HepG2 (cell line): ENCODE data around the gene PRKCZ. TPM values are rescaled to one million over a fixed set of nuclear protein-coding genes. Genes with fewer than 3 reads are reported as not detected.

Source experiments
- ATAC-seq: fragments of 200-7000 bp; cut with Tn5 transposase; 3 replicates; pipeline ENCODE4 v1.9.1; 2020; ENCODE audit warnings: mild to moderate bottlenecking, moderate library complexity
- BruUV-seq: library from RNA; stranded (reverse); fragments of 400-500 nt; replicated peaks from 2 replicates; lab custom pipeline; 2021; lab: Mats Ljungman, UMichigan
- CTCF ChIA-PET: fragments of 300-600 bp; formaldehyde crosslinking; extraction: SDS; loops from one replicate; lab custom pipeline; 2021; ENCODE audit warnings: low total read pairs, inconsistent platforms, low intra/inter-chr PET ratio; lab: Yijun Ruan, JAX
- POLR2A ChIA-PET: fragments of 350-600 bp; sonication (Branson Sonifier 250); formaldehyde crosslinking; loops from one replicate; lab custom pipeline; 2020; ENCODE audit warnings: antibody characterized with exemption, inconsistent platforms; lab: Yijun Ruan, JAX
- DNase-seq: peaks from one replicate; pipeline ENCODE4 v3.0.0-alpha.2; 2015; ENCODE audit warnings: low spot score
- FAIRE-seq: peaks from 3 replicates; lab custom pipeline; 2011; peaks lifted over from hg19 to GRCh38; lab: Jason Lieb, UNC
- H2AFZ ChIP-seq: one replicate; pipeline ENCODE4 v1.6.1; 2011; ENCODE audit warnings: low read length, inconsistent platforms
- H3K27ac ChIP-seq: fragments of 300-600 bp; 3 replicates; pipeline ENCODE4 v1.8.0; 2011; ENCODE audit warnings: mixed run types, mild to moderate bottlenecking, mixed read lengths, low read length, inconsistent platforms; ENCODE audit not compliant: insufficient read depth; ENCODE audit errors: extremely low read length
- H3K27me3 ChIP-seq, 2 experiments: fragments of 200-600 bp in 1 of 2; 2 replicates in 1 of 2; 3 replicates in 1 of 2; pipeline versions ENCODE4 v1.6.0 to v1.8.0; 2011; ENCODE audit warnings: low read length in 2 of 2, mild to moderate bottlenecking in 2 of 2, moderate library complexity in 2 of 2, inconsistent platforms in 1 of 2; ENCODE audit not compliant: insufficient read depth in 2 of 2, control insufficient read depth in 1 of 2
- H3K36me3 ChIP-seq, 2 experiments: fragments of 200-600 bp in 1 of 2; replicated peaks in 1 of 2; 2 replicates in 1 of 2; 3 replicates in 1 of 2; pipeline versions ENCODE4 v1.5.1 to v1.8.0; 2011; ENCODE audit warnings: low read length in 2 of 2, inconsistent platforms in 1 of 2; ENCODE audit not compliant: insufficient read depth in 2 of 2, control insufficient read depth in 1 of 2
- H3K4me1 ChIP-seq: 2 replicates; pipeline ENCODE4 v1.5.1; 2012; ENCODE audit warnings: low read length, inconsistent platforms; ENCODE audit not compliant: insufficient read depth
- H3K4me2 ChIP-seq: 2 replicates; pipeline ENCODE4 v1.6.0; 2011; ENCODE audit warnings: low read depth, low read length, inconsistent platforms
- H3K4me3 ChIP-seq, 3 experiments: fragments of 200-600 bp in 1 of 3; sonication (generic), shearing (Covaris generic) in 1 of 3; replicated peaks in 1 of 3; 2 replicates each; pipeline ENCODE4 v1.5.1; 2011 to 2016; ENCODE audit warnings: low read length in 3 of 3, inconsistent platforms in 2 of 3, low read depth in 2 of 3, mild to moderate bottlenecking in 2 of 3, control low read depth in 1 of 3, mixed read lengths in 1 of 3; ENCODE audit not compliant: insufficient read depth in 1 of 3
- H3K79me2 ChIP-seq: one replicate; pipeline ENCODE4 v1.6.1; 2011; ENCODE audit warnings: low read length, inconsistent platforms; ENCODE audit not compliant: insufficient read depth
- H3K9ac ChIP-seq: 2 replicates; pipeline ENCODE4 v1.6.0; 2011; ENCODE audit warnings: mild to moderate bottlenecking, low read depth, low read length, inconsistent platforms; ENCODE audit not compliant: insufficient read depth
- H3K9me3 ChIP-seq: 2 replicates; pipeline ENCODE4 v1.5.1; 2012; ENCODE audit warnings: mild to moderate bottlenecking, low read length
- H4K20me1 ChIP-seq: 2 replicates; pipeline ENCODE4 v1.6.0; 2011; ENCODE audit warnings: inconsistent platforms, mild to moderate bottlenecking, low read length, moderate library complexity; ENCODE audit not compliant: insufficient read depth
- CENPX ChIP-seq: sonication (generic); formaldehyde crosslinking; IDR thresholded peaks from 2 replicates; pipeline ENCODE4 v1.9.0; 2021; ENCODE audit warnings: mild to moderate bottlenecking, missing genetic modification reagents, moderate library complexity
- HNF1A ChIP-seq, 2 experiments: sonication (generic) in 1 of 2; formaldehyde crosslinking in 1 of 2; IDR thresholded peaks; 2 replicates each; pipeline versions ENCODE4 v1.4.0 to v1.6.1; 2016 to 2020; ENCODE audit warnings: borderline replicate concordance in 1 of 2, low read depth in 1 of 2, mild to moderate bottlenecking in 1 of 2, missing genetic modification reagents in 1 of 2
- MAF1 ChIP-seq: sonication (generic); formaldehyde crosslinking; IDR thresholded peaks from 2 replicates; pipeline ENCODE4 v1.5.0; 2020; ENCODE audit warnings: missing genetic modification reagents, borderline replicate concordance
- MEIS2 ChIP-seq: sonication (generic); formaldehyde crosslinking; IDR thresholded peaks from 2 replicates; pipeline ENCODE4 v1.9.0; 2021; ENCODE audit warnings: mild to moderate bottlenecking, missing genetic modification reagents
- MYNN ChIP-seq: sonication (generic); formaldehyde crosslinking; IDR thresholded peaks from 2 replicates; pipeline ENCODE4 v1.4.0; 2020; ENCODE audit warnings: mild to moderate bottlenecking, low read depth, missing genetic modification reagents
- NCOA5 ChIP-seq: sonication (generic); formaldehyde crosslinking; IDR thresholded peaks from 2 replicates; pipeline ENCODE4 v1.4.0; 2020; ENCODE audit warnings: missing genetic modification reagents
- POGZ ChIP-seq: sonication (generic); formaldehyde crosslinking; IDR thresholded peaks from 2 replicates; pipeline ENCODE4 v1.4.0; 2020; ENCODE audit warnings: mild to moderate bottlenecking, missing genetic modification reagents
- SAP130 ChIP-seq: IDR thresholded peaks from 2 replicates; pipeline ENCODE4 v1.6.1; 2016; ENCODE audit warnings: low read depth
- SMARCE1 ChIP-seq: fragments of 450-650 bp; IDR thresholded peaks from 2 replicates; pipeline ENCODE4 v1.6.1; 2017; ENCODE audit warnings: borderline replicate concordance
- THYN1 ChIP-seq: sonication (generic); formaldehyde crosslinking; IDR thresholded peaks from 2 replicates; pipeline ENCODE4 v1.8.1; 2023; ENCODE audit warnings: low read depth, mild to moderate bottlenecking, moderate library complexity, missing genetic modification reagents, borderline replicate concordance
- ZBTB34 ChIP-seq: sonication (generic); formaldehyde crosslinking; IDR thresholded peaks from 2 replicates; pipeline ENCODE4 v1.8.0; 2022; ENCODE audit warnings: mild to moderate bottlenecking, missing genetic modification reagents
- ZNF460 ChIP-seq: sonication (generic); formaldehyde crosslinking; IDR thresholded peaks from 2 replicates; pipeline ENCODE4 v1.5.1; 2020; ENCODE audit warnings: missing genetic modification reagents, mild to moderate bottlenecking, borderline replicate concordance
- ZNF468 ChIP-seq: sonication (generic); formaldehyde crosslinking; IDR thresholded peaks from 2 replicates; pipeline ENCODE4 v1.8.0; 2022; ENCODE audit warnings: mild to moderate bottlenecking, moderate library complexity, missing genetic modification reagents
- ZNF652 ChIP-seq: IDR thresholded peaks from 2 replicates; pipeline ENCODE4 v1.6.1; 2016; ENCODE audit warnings: low read depth, borderline replicate concordance
- WGBS: methylation state at CpG from one replicate; pipeline ENCODE4 v1.1.6; 2017; ENCODE audit warnings: low lambda C conversion rate; 5-methylcytosine and 5-hydroxymethylcytosine counted together
- in situ Hi-C: cut with HindIII; loops from 2 replicates; pipeline ENCODE4 v1.10.0; 2017; ENCODE audit warnings: low pct_unique_long_range_greater_than_20kb; ENCODE audit not compliant: extremely low pct_ligation_motif_present
- intact Hi-C: fragments of 100-400 bp; cut with micrococcal nuclease; formaldehyde crosslinking; loops from one replicate; pipeline ENCODE4 v1.10.0; 2022; ENCODE audit not compliant: unreplicated experiment
- polyA plus RNA-seq, 8 experiments: library from polyadenylated mRNA; depleted of rRNA in 3 of 8; stranded (reverse) in 7 of 8; unstranded in 1 of 8; fragments of >200 nt; fragmentation: Illumina TruSeq in 4 of 8; extraction: Trizol in 4 of 8; gene quantifications; 2 replicates each; pipeline versions ENCODE4 v1.2.1 to v1.2.3, GENCODE V29; 2011 to 2016; ENCODE audit warnings: low read depth in 4 of 8, missing spikeins in 1 of 8, mixed read lengths in 1 of 8; ENCODE audit not compliant: insufficient read depth in 1 of 8
- total RNA-seq, 5 experiments: library from RNA; depleted of rRNA; stranded (reverse); fragments of >200 nt; fragmentation: Illumina TruSeq; extraction: Trizol; gene quantifications; 2 replicates each; pipeline ENCODE4 v1.2.3, GENCODE V29; 2016; ENCODE audit warnings: low read depth in 1 of 5
- TF ChIP-seq, protein P1 (sequence below): sonication (generic); formaldehyde crosslinking; IDR thresholded peaks from 2 replicates; pipeline ENCODE4 v1.4.0; 2020; ENCODE audit warnings: mild to moderate bottlenecking, missing genetic modification reagents

Gene PRKCZ
- total and polyA plus RNA-seq, 2 of the 13 experiments (the other 11 are each of a cell fraction or from before 2014, with no cell fraction given): 34.7 to 85.2 TPM

GRCh38 chr1:2156866-2157265 is 106.7 kb downstream of the PRKCZ start:
- in situ Hi-C loops (no loop called here), intact Hi-C loops (no loop called here)
- ChIA-PET POLR2A (no interaction called here), CTCF (no interaction called here)
- FAIRE-seq (no peak), DNase-seq (no peak), ATAC-seq (no peak)
- H3K4me1 ChIP-seq: no peaks in the 10 kb centered on the region
- BruUV-seq: no TSS peak
- WGBS: 93% methylated on average over 8 of the region's 9 CpGs
- H3K9me3 ChIP-seq: no peaks in the 10 kb centered on the region
- no peak overlapping the region for H3K27ac ChIP-seq
- no peak overlapping the region for H2AFZ ChIP-seq
- no peak overlapping the region for H3K4me3 ChIP-seq
- peaks cover 35 to 70% of the 10 kb centered on the region in 2 experiments for H3K36me3 ChIP-seq
- H3K79me2 ChIP-seq: peaks cover 7% of the 10 kb centered on the region
- peaks cover 3% of the 10 kb centered on the region; the same call in 1 of the 2 replicates for H4K20me1 ChIP-seq
- no peak for TF ChIP-seq MYNN
- no peak for TF ChIP-seq NCOA5
- TF ChIP-seq MEIS2: no peak
- no peak for TF ChIP-seq THYN1
- no peak for TF ChIP-seq SAP130 (CRISPR knock-in tag)
- TF ChIP-seq CENPX: no peak
- TF ChIP-seq ZNF460: no peak
- no peak for TF ChIP-seq MAF1 (CRISPR knock-in tag)
- TF ChIP-seq, protein P1, sequence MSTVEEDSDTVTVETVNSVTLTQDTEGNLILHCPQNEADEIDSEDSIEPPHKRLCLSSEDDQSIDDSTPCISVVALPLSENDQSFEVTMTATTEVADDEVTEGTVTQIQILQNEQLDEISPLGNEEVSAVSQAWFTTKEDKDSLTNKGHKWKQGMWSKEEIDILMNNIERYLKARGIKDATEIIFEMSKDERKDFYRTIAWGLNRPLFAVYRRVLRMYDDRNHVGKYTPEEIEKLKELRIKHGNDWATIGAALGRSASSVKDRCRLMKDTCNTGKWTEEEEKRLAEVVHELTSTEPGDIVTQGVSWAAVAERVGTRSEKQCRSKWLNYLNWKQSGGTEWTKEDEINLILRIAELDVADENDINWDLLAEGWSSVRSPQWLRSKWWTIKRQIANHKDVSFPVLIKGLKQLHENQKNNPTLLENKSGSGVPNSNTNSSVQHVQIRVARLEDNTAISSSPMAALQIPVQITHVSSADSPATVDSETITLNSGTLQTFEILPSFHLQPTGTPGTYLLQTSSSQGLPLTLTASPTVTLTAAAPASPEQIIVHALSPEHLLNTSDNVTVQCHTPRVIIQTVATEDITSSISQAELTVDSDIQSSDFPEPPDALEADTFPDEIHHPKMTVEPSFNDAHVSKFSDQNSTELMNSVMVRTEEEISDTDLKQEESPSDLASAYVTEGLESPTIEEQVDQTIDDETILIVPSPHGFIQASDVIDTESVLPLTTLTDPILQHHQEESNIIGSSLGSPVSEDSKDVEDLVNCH (CRISPR knock-in tag): no peak
- TF ChIP-seq ZBTB34 (CRISPR knock-in tag): no peak
- no peak for TF ChIP-seq SMARCE1
- TF ChIP-seq ZNF652 (CRISPR knock-in tag): no peak
- no peak for TF ChIP-seq HNF1A (IDR thresholded peaks at IDR 0.05; ENCODE audit: low read depth)
- TF ChIP-seq HNF1A (CRISPR knock-in tag; IDR thresholded peaks at IDR 0.05; ENCODE audit: borderline replicate concordance): no peak
- TF ChIP-seq POGZ (CRISPR knock-in tag): no peak
- no peak for TF ChIP-seq ZNF468 (CRISPR knock-in tag)
- no peaks in the 10 kb centered on the region for H3K27me3 ChIP-seq
- no peak overlapping the region for H3K9ac ChIP-seq
- no peak overlapping the region for H3K4me2 ChIP-seq
